A673 (cell line): ENCODE measurements around the gene DYRK1A. TPM values are rescaled to one million over a fixed set of nuclear protein-coding genes. Genes with fewer than 3 reads are reported as not detected.

ENCODE experiments used
- BruUV-seq: library from RNA; stranded (reverse); fragments of 400-500 nt; replicated peaks from 2 replicates; lab custom pipeline; 2021; lab: Mats Ljungman, UMichigan
- CTCF ChIA-PET: fragments of 300-600 bp; sonication (Branson Sonifier 250); formaldehyde crosslinking; loops from one replicate; lab custom pipeline; 2022; ENCODE audit warnings: antibody characterized with exemption; lab: Charles Lee
- POLR2A ChIA-PET: fragments of 300-600 bp; sonication (Branson Sonifier 250); formaldehyde crosslinking; loops from one replicate; lab custom pipeline; 2022; ENCODE audit warnings: antibody characterized with exemption; ENCODE audit not compliant: low non-redundant PET; lab: Charles Lee
- DNase-seq: peaks from one replicate; pipeline ENCODE4 v3.0.0-alpha.2; 2015; ENCODE audit warnings: low spot score
- H3K27ac ChIP-seq: fragments of 200-600 bp; sonication (generic); 2 replicates; pipeline ENCODE4 v1.5.1; 2016; ENCODE audit warnings: mixed run types, low read depth, mild to moderate bottlenecking, mixed read lengths, antibody characterized with exemption, low read length; ENCODE audit not compliant: poor library complexity, severe bottlenecking
- H3K27me3 ChIP-seq: fragments of 200-600 bp; sonication (generic); replicated peaks from 2 replicates; pipeline ENCODE4 v1.6.1; 2017; ENCODE audit warnings: mixed run types, low read depth, mild to moderate bottlenecking, mixed read lengths, antibody characterized with exemption, low read length; ENCODE audit not compliant: insufficient read depth, poor library complexity
- H3K36me3 ChIP-seq: fragments of 200-600 bp; sonication (generic); 2 replicates; pipeline ENCODE4 v1.6.1; 2016; ENCODE audit warnings: mixed run types, mild to moderate bottlenecking, mixed read lengths, antibody characterized with exemption, low read length; ENCODE audit not compliant: insufficient read depth, poor library complexity, severe bottlenecking
- H3K4me1 ChIP-seq: fragments of 200-600 bp; sonication (generic); 2 replicates; pipeline ENCODE4 v1.6.1; 2017; ENCODE audit warnings: mixed run types, mild to moderate bottlenecking, mixed read lengths, antibody characterized with exemption, low read length; ENCODE audit not compliant: insufficient read depth, poor library complexity, severe bottlenecking
- H3K4me3 ChIP-seq: fragments of 200-600 bp; sonication (generic); 2 replicates; pipeline ENCODE4 v1.5.1; 2016; ENCODE audit warnings: low read depth, mixed run types, mild to moderate bottlenecking, mixed read lengths, low read length; ENCODE audit not compliant: poor library complexity, severe bottlenecking
- H3K9me3 ChIP-seq: fragments of 200-600 bp; sonication (generic); 2 replicates; pipeline ENCODE4 v1.6.1; 2016; ENCODE audit warnings: mixed run types, low read depth, mild to moderate bottlenecking, mixed read lengths, antibody characterized with exemption, low read length; ENCODE audit not compliant: poor library complexity, severe bottlenecking
- CTCF ChIP-seq: fragments of 300-800, 200-600 bp; sonication (generic); conservative IDR thresholded peaks from 2 replicates; pipeline ENCODE4 v1.5.1; 2017; ENCODE audit warnings: low read depth, mild to moderate bottlenecking, antibody characterized with exemption, low read length, moderate library complexity, mixed read lengths
- EZH2 ChIP-seq: fragments of 200-600 bp; sonication (generic); IDR thresholded peaks from 2 replicates; pipeline ENCODE4 v1.6.1; 2017; ENCODE audit warnings: borderline replicate concordance, low read depth, mild to moderate bottlenecking, mixed read lengths, antibody characterized with exemption, low read length; ENCODE audit not compliant: poor library complexity, severe bottlenecking
- intact Hi-C: fragments of 100-400 bp; cut with micrococcal nuclease; formaldehyde crosslinking; loops from one replicate; pipeline ENCODE4 v1.10.0; 2022; ENCODE audit not compliant: unreplicated experiment
- total RNA-seq: library from RNA; stranded (reverse); gene quantifications from 2 replicates; pipeline ENCODE4 v1.2.3, GENCODE V29; 2021

The DYRK1A gene
- total RNA-seq, 1 experiment from 2014 or later, result 70.5 TPM

GRCh38 chr21:37565530-37566223, 199.1 kb downstream of the DYRK1A start:
- Histone ChIP-seq H3K4me3 (no peak overlapping the region), H3K27me3 (no peaks in the 10 kb centered on the region), H3K27ac (no peak overlapping the region), H3K4me1 (peaks cover 12% of the 10 kb centered on the region), H3K9me3 (no peaks in the 10 kb centered on the region), H3K36me3 (no peaks in the 10 kb centered on the region)
- peak; percentile 45 for DNase-seq
- BruUV-seq, result no TSS peak
- TF ChIP-seq CTCF, result 0 out of 2 replicates have a peak, but pooled peaks have one; percentile 16
- TF ChIP-seq EZH2, result no peak
- ChIA-PET POLR2A (no interaction called here), CTCF (no interaction called here)
- intact Hi-C loops, result loop anchor here (10.0 kb wide), 1 partner anchor 201 kb away; the partner anchor contains the start of gene DYRK1A

GRCh38 chr21:37566790-37567615, 200.4 kb downstream of the DYRK1A start:
- H3K4me1 ChIP-seq, result peaks cover 12% of the 10 kb centered on the region
- no peak for TF ChIP-seq CTCF
- TF ChIP-seq EZH2, result no peak
- H3K36me3 ChIP-seq, result no peaks in the 10 kb centered on the region
- no TSS peak for BruUV-seq
- no peak overlapping the region for H3K27ac ChIP-seq
- POLR2A ChIA-PET, result no interaction called here
- H3K27me3 ChIP-seq, result no peaks in the 10 kb centered on the region
- DNase-seq, result no peak
- no peaks in the 10 kb centered on the region for H3K9me3 ChIP-seq
- CTCF ChIA-PET, result no interaction called here
- H3K4me3 ChIP-seq, result no peak overlapping the region
- intact Hi-C loops, result loop anchor here (10.0 kb wide), 1 partner anchor 202 kb away; the partner anchor contains the start of gene DYRK1A

GRCh38 chr21:37568415-37568814, 201.8 kb downstream of the DYRK1A start:
- no peak overlapping the region for H3K27ac ChIP-seq
- no peak for DNase-seq
- BruUV-seq, result no TSS peak
- intact Hi-C loops, result loop anchor here (10.0 kb wide), 1 partner anchor 204 kb away; the partner anchor contains the start of gene DYRK1A
- H3K4me3 ChIP-seq, result no peak overlapping the region
- H3K4me1 ChIP-seq, result peaks cover 7% of the 10 kb centered on the region
- no peaks in the 10 kb centered on the region for H3K36me3 ChIP-seq
- CTCF ChIA-PET, result no interaction called here
- H3K9me3 ChIP-seq, result no peaks in the 10 kb centered on the region
- POLR2A ChIA-PET, result no interaction called here
- TF ChIP-seq CTCF (no peak), EZH2 (no peak)
- no peaks in the 10 kb centered on the region for H3K27me3 ChIP-seq
